NCI-H2081 treated with DMSO at 0.1 percent for 48 hours (cell line): ENCODE measurements around the gene BRCA2.

Experiments
- DNase-seq: peaks from one replicate; lab custom pipeline; 2025; lab: John Stamatoyannopoulos, UW

BRCA2 gene

DNA sequence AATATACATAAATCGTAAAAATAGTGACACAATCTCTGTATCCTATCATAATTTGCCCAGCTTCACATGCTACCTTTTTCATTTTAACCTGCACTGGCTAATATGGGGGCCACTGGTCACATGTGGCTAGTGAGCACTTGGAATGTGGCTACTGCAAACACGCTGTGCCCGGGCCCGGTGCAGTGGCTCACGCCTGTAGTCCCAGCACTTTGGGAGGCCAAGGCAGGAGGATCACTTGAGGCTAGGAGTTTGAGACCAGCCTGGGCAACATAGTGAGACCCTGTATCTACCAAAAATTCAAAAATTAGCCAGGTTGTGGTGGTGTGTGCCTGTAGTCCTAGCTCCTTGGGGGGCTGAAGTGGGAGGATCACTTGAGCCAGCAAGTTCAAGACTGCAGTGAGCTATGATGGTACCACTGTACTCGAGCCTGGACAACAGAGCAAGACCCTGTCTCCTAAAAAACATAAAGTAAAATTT lies 114.2 kb downstream of the BRCA2 start:
- no peak for DNase-seq

DNA sequence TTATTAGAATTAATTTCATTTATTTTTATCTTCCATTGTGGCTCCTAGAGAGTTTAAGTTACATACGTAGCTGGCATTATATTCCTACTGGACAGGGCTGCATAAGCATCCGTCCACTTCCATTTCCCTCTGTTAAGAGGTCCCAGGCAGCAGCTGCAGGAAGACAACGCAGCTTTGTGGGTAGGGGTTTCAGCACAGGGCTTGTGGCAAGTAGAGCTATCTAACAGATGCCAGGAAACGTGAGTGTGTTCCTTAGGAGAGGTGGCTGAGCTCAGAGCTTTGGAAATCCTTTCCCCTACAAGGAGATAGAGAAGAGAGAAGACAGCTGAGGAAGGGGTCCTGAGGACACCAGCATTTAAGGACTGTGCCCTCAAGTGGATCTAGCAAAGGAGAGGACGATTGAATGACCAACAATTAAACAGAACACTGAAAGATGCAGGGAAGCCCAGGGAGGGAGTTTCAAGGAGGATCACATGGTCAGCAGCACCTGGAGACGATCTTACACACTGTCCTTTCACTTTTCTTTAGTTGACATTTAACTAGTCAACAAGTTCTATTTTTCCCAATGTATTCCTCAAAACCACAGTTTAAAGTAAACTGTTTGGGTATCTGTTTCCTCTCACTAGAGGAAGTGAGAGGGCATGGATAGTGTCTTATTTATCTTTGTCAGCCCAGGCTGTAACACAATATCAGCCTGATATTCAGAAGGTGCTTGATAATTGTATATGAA lies 114.9 kb downstream of the BRCA2 start:
- no peak for DNase-seq

DNA sequence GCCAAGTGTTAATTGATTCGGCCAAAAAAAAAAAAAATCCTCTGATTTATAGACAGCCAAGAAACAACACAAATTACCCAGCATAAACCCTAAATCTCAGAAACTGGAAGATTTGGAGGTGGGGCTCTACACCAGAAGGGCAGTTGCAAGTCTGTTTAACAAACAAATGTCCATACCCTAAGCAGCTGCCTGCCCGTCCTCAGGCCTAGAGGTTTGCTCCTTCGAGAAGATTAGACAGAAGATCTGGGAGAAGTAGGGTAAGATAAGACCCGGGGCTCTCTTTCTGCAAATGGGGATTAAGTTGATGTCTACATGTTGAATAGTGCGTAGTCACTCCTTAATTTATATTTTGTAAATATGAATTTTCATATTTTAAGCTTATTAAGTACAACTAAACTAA lies 116.1 kb downstream of the BRCA2 start:
- no peak for DNase-seq

DNA sequence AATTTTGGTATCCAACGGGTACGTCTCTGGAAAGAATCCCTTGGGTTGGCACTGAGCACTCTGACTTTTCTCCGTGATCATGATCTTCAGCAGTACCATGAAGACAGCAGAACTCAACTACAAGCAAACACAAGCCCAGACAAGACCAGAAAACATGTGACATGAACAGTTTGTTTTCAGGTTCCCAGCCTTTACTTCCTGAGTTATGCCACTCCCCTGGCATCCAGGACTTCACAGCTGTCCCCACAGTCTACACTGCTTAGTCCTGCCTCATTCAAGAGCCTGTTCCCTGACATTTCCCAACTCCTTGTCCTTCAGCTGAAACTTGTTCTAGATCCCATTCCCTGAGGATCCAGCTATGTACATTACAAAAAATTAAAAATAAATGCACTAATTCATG lies 117.5 kb downstream of the BRCA2 start:
- DNase-seq, result no peak

DNA sequence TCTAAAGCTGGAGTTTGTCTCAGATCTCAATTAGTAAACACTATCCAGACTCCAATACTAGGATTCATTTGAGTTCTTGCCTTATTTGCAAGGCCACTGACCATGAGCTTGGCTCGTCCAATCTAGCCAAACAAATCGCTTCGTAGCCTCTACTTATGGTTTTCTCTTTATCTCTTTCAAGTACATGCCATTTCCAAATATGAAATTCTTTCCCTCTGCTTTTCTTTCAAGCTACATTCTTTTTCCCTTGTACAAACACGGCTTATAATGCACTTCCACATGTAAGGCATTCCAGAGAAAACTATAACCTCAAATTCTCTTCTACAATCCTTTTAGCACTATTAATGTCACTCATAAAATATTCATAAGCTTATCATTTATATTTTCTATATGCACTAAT lies 123.6 kb downstream of the BRCA2 start:
- DNase-seq, result no peak

- DNase-seq, result no peak
Observed at GRCh38 chr13:32443111-32443510, 127.8 kb downstream of the BRCA2 start.

- DNase-seq, result no peak
Observed at GRCh38 chr13:32445461-32445860, 130.2 kb downstream of the BRCA2 start.

- no peak for DNase-seq
Observed at GRCh38 chr13:32446220-32446619, 130.9 kb downstream of the BRCA2 start.

DNA sequence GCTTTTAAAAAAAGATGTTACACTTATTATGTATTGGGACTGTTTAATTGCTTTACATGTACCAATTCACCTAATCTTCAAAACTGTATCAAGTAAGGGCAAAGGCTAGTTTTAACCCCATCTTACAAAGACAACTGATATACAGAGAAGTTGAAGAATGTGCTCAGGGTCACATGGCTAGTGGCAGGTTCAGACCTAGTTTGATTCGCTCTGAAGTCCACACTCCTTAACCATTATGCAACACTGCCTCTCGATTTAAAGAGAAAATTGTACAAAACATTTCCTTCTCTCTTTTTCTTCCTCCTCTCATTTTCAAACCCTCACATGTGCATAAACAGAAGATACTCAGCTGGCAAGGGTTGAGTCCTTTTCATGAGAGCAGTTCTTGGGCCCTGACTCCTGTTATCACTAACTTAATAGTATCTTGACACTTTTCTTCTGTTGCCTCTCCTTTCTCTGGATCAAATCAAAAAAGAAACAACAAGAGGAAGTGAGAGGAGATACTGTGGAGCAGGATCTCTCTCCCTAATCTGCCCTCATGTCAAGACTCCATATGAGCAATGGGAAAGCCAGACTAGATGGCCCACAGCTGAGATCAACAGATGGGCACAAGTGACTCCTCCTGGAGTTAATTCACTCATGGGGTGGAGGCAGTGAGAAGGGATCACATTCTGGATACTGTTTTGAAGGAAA lies 131.6 kb downstream of the BRCA2 start:
- DNase-seq, result no peak

- DNase-seq, result no peak
Observed at GRCh38 chr13:32447894-32448623, 132.8 kb downstream of the BRCA2 start.

- DNase-seq, result no peak
Observed at GRCh38 chr13:32448972-32449371, 133.7 kb downstream of the BRCA2 start.
